Bone marrow (tissue), 2 donors: Measurements from ENCODE around the gene LZTFL1.

Source experiments
- DNase-seq, 2 donors: peaks; one replicate each; lab custom pipeline; 2025; lab: John Stamatoyannopoulos, UW

The LZTFL1 gene

GRCh38 chr3:45807681-45808540 is 34.0 kb downstream of the LZTFL1 start:
- DNase-seq = no peak

DNA sequence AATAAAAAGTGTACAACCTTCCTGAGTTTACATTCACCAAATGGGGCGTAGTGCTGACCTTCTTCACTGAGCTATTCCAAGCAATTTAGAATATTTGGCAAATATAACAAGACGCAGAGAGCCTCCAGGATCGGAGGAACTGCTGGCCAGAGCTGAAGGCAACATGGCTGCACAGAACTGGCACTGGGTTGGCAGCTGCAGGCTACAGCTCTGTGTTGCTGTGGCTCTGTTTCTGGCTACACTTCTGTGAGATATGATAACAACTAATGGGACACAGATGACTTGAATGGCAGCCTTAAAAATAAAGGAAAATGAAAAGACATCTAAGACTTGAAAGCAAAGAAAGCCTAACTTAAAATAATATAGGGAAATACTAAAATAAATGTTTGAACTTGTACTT is 34.8 kb downstream of the LZTFL1 start:
- DNase-seq = no peak

DNA sequence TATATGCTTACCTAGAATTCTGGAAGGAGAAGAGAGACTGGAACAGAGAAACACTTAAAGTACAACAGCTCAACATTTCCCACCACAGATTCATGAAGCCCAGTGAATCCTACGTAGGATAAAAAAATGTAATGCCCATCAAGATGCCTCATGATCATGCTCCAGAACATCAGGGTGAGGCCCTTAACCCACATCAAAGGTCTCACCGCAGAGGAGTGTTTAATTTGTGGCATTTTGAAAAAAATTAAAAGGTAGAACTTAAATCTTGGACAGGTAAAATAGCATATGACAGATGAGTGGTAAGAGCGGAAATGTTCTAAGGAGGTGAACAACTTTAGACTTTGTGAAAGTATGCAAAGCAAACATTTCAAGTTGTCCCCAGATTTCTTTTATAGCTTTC is 35.8 kb downstream of the LZTFL1 start:
- DNase-seq = no peak

GRCh38 chr3:45803252-45803935 is 38.5 kb downstream of the LZTFL1 start:
- DNase-seq = no peak

DNA sequence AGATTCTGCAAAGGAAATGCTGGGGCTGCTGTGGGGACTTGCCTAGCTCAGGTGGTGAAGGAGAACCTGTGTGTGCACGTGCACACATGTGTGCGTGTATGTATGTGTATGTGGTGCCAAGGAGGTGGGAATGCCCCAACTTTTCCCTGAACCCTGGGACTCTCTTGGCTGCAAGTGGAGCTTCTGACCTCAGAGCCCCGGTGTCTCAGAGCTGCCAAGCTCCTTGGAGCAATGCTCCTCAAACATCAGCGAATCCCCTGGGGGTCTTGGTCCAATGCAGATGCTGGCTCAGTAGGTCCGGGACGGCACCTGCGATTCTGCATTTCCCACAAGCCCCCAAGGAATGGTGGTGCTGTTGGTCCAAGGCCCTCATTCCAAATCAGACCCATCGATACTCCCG is 39.8 kb downstream of the LZTFL1 start:
- no peak for DNase-seq

DNA sequence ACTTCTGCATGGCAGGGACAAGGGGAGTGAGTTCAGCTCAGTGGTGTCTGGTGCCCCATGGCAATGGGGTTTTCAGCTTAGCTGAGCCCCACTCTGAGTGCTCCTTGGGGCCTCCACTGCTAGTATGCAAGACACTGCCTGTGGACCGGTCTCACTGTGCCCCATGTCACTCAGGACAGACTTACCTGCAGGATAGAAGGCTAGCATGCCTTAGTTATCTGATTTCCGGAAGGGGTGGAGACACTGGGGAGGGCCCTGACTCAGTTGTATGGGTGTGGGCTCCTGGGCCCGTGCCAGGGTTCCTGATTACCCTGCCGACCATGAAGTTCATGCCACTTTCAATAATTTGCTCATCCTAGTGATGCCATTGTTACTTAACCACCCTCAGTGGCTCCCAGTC is 41.3 kb downstream of the LZTFL1 start:
- no peak for DNase-seq

GRCh38 chr3:45799586-45799985 is 42.3 kb downstream of the LZTFL1 start:
- no peak for DNase-seq

DNA sequence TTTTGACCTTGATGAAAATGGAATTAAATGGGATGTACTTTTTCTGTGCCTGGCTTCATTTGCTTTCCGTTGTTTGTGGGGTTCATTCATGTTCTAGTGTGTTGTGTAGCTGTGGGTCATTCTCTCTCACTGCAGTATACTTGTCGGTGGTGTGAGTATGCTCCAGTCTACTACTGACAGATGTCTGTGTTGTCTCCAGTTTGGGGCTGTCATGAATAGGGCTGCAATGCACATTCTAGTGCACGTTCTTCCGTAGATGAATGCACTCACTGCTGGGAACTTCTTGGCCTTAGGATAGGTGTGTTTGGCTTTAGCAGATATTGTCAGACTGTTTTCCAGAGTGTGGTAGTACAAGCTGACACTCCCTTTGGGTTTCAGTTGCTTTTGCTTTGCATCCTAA is 43.9 kb downstream of the LZTFL1 start:
- no peak for DNase-seq

GRCh38 chr3:45796902-45797637 is 44.8 kb downstream of the LZTFL1 start:
- DNase-seq = no peak

GRCh38 chr3:45795882-45796765 is 45.8 kb downstream of the LZTFL1 start, which contains the start of gene SLC6A20:
Gene SLC6A20, minus strand, starts transcription at chr3:45796536. Its CDS starts 117 bp downstream, at chr3:45796419.
- DNase-seq = no peak

- no peak for DNase-seq
Observed at GRCh38 chr3:45795509-45795881, 46.4 kb downstream of the LZTFL1 start.

DNA sequence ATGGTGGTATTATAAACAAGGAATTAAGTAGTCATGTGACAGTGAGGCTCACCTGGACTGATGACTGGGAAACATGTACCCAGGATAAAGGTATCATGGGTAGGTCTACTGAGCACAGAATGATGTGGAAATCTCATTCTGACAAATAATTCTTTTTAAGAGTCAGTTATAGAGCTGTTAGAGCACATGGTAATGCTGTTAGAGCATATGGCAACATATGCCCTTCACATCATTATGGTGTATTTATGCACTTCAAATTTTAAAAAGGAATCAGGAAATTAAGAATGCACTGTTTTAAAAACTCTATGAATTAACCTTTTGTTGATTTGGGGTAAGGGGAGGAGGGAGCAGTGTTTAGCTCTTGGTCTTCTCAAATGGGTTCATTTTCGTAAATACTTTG is 47.3 kb downstream of the LZTFL1 start:
- no peak for DNase-seq

DNA sequence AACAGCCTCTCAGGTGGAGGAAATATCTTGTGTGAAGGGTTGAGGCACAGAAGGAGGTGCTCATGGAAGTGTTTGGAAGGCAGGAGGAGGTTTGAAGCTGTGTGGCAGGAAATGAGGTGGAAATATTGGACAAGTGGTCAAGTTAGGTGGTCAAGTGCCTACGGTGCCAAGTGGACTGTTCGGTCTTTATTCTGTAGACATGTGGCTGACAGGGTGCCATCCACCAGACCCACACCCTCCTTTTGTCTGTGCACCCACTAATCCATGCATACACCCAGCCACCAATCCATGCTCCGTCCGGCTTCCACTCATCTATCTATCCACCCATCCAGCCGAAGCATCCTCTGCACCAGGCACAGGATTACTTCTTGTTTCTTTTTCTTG is 47.8 kb downstream of the LZTFL1 start:
- no peak for DNase-seq

DNA sequence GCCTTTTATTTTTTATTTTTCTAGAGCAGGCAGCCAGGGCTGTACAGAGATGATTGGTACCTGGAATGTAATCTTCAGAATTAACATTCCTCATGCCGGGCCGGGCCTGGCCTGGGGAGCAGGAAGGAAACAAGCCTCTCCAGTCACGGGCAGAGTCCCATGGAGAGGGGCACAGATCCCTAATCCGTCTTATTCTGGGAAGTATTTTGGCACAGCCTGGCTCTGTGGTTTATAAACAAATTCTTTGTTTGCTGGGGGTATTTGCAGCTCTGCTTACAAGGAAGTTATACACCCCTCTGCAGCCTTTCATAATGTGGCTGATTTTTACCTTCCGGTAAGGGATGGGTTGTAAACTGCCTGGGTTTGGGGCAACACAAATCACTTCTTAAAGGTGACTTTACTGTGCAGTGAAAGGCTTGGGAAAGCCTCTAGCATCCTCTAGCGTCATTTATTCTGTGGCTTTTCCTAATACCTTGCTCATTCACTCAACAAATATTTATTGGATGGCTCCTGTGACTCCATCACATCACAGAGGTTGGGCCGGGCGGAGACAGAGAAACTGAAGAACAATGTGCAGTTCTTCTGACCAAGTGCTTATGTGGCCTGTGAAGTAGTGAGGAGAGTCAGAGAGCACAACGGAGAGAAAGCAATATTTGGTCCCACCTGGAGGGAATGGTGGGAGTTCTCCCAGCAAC is 48.3 kb downstream of the LZTFL1 start:
- no peak for DNase-seq

DNA sequence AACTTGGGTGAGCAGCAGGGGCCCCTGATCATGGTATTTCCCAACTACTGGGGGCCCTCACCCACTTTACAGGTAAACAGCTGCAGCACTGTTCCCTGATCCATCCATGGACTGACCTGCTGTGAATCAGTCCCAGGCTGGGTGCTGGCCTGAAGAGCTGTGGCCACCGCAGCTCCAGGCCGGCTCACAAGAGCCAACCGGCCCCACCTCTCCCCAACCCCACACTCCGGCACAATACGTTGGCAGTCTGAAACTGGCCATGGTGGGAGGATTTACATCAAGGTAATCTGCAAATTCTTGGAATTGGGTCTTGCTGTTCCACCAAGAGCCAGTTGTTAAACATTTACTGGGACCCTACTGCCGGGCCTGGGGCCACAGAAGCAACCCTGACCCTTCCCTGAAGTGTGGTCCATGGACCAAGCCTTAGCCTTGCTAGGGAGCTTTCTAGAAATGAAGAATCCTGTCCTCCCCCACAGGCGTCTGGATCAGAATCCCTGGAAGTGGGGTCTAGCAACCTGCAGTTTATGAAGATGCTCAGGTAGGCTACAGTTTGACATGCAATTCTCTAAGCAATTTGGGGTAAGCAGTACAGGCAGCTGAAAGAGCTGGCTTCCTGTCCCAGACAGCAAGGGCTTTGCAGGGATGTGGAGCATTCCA is 49.3 kb downstream of the LZTFL1 start:
- no peak for DNase-seq

DNA sequence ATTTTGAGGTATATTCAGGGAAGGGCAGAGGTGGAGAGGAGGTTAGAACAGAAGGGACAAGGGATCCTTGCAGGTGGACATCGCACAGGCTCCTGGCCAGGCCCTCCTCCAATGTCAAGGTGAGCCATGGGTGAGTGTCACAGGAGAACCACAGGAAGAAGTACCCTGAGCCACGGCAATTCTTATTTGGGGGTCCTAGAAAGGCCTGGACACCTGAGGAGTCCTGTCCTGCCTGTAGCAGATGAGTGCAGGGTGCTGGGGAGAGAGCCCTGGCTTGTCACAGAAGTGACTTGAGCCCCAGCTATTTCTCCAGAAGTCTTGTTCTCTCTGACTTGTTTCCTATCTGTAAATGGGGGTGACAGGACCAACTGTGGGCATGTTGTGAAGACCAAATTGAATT is 49.9 kb downstream of the LZTFL1 start:
- no peak for DNase-seq

GRCh38 chr3:45790596-45790995 is 51.3 kb downstream of the LZTFL1 start:
- DNase-seq = no peak

- DNase-seq = no peak
Observed at GRCh38 chr3:45789235-45789812, 52.6 kb downstream of the LZTFL1 start.

- DNase-seq = no peak
Observed at GRCh38 chr3:45787551-45787950, 54.4 kb downstream of the LZTFL1 start.

DNA sequence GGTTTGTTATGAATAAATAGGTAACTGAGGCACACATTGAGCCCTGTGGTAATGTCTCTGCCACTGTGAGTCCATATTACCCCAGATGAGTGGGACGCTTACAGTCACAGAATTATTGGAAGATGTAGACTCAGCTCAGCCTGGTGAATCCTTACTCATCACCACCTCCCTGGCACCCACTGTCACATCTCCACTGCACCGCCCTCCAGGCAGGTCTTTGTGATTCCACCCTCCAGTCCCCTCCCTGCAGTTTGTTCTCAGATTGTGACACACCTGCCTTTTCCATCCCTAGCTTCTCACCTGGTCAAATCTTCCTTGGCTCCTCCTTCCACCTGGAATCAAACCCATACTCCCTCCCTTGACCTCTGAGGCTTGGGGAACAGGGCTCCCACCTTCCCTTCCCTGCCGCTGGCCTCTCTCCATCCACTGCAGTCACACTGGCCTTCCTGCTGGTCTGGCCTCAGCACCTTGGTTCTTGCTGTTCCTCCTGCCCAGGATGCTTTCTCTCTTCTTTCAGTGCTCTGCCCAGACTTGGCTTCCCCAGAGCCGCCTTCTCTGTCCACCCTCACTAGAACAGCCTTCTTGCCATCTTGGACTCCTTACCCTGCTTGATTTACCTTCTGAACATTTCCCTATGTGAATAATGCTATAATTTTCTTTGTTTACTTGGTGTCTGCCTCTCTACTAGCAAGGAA is 55.0 kb downstream of the LZTFL1 start:
- no peak for DNase-seq
